NCI-H2029 treated with DMSO at 0.1 percent for 48 hours (cell line): ENCODE data around the gene D2HGDH.
"Not testable (repeated sequence)": the region's sequence is repeated elsewhere in the genome, so short reads cannot be mapped to it uniquely, and the experiment has no call there.

Experiments
- DNase-seq: peaks from one replicate; lab custom pipeline; 2025; lab: John Stamatoyannopoulos, UW

D2HGDH gene

GRCh38 chr2:241794250-241794823 lies 59.9 kb downstream of the D2HGDH start:
- DNase-seq, result no peak

- DNase-seq, result no peak
Measured at GRCh38 chr2:241795021-241795999, 60.9 kb downstream of the D2HGDH start.

GRCh38 chr2:241796209-241796608 lies 61.8 kb downstream of the D2HGDH start:
- DNase-seq, result no peak

DNA sequence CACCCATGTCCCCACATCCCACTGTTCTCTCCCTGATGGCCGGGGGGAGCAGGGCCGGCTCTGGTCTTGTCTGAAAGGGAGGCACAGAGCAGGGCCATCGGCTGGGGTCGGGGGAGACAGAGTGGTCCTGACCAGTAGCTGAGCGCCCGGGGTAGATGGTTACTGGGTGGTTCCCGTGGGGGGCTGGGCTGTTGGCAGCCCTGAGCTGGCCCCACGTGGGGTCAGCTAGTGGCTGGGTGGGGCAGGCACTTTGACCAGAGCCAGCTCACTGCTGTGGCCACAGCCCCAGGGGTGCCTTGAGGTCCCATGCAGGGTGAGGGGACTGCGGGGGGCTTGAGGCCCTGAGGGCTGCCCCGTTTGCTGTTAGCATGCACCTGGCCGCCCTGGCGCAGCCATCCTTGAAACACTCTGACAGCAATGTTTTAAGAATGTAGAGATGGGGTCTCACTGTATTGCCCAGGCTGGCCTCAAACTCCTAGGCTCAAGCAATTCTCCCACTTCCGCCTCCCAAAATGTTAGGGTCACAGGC lies 62.2 kb downstream of the D2HGDH start:
- no peak for DNase-seq

- peak; percentile 78 for DNase-seq
Measured at GRCh38 chr2:241797441-241798080, 63.1 kb downstream of the D2HGDH start.

DNA sequence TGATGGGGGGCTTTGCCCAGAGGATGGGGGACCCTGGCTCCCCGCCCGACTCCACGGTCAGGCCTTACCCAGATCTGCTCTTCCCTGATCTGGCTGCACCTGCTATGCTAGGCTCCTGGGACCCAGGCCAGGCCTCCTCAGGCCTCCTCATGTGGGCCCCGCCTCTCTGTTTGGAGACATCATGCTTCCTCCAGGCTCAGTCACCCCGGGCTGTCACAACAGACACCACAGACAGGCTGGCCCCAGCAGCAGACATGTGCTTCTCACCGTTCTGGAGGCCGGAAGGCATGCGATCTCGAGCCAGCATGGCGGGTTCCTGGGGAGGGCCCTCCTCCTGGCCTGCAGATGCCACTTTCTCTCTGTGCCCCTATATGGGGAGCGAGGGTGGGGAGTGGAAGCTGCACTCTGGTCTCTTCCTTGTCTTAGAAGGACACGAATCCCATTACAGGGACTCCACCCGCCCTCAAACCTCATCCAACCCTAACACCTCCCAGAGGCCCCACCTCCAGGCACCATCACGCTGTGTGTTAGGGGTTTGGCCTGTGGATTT lies 63.7 kb downstream of the D2HGDH start:
- peak; percentile 87 for DNase-seq

DNA sequence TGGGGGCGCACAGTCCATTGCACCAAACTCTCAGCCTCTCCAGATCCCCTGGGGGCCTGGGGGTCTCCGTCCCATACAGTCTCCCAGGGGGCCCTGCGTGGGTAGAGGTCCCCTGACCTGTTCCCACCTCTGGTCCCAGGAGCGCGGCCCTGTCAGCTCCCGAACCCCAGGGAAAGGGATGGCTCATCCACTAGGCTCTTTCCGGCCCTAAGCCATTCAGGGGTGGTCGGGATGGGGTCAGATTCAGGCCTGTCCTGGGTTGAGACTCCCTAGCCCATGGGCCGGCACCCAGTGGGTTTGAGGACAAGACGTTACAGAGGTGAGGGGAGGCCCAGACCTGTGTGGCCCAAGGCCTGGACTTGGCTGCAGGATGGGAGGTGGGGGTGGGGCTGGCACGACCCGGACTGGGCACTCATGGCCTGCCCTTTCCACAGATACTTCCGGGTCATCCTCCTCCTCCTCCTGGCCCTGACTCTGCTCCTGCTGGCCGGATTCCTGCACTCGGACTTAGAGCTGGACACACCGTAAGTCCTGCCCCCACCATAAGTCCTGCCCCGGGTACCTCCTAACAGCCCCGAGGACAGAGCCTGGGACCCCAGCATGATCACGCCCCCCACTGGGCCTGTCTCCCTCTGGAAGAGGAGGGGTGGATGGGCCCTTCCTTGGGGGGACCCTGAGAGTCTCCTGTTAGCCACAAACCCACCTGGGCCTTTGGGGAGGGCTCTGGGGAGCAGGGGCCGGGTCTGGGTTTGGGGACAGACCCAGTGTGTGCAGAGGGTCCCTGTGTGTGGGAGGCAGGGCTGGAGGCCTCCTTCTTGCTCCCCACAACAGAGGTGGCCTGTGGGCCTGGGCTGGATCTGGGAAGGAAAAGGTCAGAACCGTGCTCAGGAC lies 64.4 kb downstream of the D2HGDH start:
- no peak for DNase-seq

- DNase-seq, result no peak
Measured at GRCh38 chr2:241799522-241800197, 65.2 kb downstream of the D2HGDH start.

- DNase-seq, result not testable (repeated sequence)
Measured at GRCh38 chr2:241800198-241800903, 65.9 kb downstream of the D2HGDH start.

DNA sequence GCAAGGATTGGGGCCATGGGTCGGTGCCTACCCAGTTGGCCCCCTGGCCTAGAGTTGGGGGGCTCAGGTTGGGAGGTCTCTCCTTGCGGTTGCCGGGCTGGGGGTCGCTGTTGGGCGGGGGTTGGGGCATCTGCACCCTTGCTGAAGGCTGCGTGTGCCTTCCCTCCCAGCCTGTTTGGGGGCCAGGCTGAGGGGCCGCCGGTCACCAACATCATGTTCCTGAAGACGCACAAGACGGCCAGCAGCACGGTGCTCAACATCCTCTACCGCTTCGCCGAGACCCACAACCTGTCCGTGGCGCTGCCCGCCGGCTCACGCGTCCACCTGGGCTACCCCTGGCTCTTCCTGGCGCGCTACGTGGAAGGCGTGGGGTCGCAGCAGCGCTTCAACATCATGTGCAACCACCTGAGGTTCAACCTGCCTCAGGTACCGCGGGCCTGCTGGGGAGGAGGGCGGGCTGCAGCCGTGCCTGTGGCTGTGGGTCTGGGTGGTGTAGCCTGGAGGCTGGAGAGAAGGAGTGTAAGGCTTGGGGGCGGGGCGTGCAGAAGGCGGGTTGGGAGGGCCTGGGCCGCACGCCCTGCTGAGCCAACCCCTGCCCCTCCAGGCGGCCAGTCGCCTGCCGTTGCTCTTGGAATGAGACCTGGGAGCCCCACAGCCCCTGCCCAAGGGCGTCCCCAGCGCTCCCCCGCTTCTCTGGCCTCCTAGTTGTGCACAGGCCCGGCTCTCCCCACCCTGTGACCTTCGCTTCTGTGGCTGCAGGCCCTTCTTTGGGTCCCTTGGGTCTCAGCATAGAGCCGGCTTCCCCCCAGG lies 67.4 kb downstream of the D2HGDH start:
- no peak for DNase-seq

DNA sequence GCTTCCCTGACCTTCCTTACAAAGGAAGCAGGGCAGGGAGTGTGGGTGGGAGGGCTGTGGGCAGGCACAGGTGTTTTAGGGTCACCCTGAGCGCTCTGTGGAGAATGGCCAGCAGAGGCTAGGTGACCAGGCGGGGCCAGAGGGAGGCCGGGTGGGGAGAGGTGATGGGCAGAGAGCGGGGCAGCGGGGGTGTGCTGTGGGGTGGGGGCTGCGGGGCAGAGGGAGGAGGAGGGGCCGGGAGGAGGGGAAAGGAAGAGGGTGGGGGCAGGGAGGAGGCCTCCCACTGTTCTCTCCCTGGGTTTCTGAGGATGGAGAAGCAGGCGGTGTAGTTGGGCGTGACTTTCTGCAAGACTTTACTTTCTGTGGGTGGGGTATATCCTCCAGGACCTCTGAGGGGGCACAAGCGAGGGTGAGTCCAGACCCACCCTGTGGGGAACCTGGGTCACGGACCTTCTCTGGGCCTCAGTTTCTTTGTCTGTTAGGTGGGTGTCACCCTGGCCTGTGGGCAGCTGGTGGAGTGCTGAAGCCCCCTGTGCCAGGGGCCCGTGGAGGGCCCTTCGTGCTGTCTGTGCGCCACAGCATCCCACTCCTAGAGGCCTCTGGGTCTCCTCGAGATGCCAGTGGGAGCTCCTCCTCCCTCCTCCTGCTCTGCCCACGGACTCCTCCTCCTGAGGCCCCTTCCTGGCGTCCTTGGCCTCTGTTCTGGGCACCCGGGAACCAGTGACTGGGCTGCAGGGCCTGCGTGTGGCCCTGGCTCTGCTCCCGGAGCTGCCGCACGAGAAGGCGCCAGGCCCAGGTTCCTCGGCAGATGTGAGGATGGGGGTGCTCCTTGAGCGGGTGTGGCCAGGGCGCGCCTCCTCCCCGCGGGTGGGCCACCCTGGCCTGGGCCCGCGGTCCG lies 68.2 kb downstream of the D2HGDH start:
- DNase-seq, result no peak

GRCh38 chr2:241803387-241804325 lies 69.2 kb downstream of the D2HGDH start:
- no peak for DNase-seq

- no peak for DNase-seq
Measured at GRCh38 chr2:241804326-241805229, 70.1 kb downstream of the D2HGDH start.

- not testable (repeated sequence) for DNase-seq
Measured at GRCh38 chr2:241806217-241806616, 71.8 kb downstream of the D2HGDH start.

- DNase-seq, result no peak
Measured at GRCh38 chr2:241808051-241808720, 73.8 kb downstream of the D2HGDH start.
